Measurements from ENCODE around the gene NPFFR1.

DNA sequence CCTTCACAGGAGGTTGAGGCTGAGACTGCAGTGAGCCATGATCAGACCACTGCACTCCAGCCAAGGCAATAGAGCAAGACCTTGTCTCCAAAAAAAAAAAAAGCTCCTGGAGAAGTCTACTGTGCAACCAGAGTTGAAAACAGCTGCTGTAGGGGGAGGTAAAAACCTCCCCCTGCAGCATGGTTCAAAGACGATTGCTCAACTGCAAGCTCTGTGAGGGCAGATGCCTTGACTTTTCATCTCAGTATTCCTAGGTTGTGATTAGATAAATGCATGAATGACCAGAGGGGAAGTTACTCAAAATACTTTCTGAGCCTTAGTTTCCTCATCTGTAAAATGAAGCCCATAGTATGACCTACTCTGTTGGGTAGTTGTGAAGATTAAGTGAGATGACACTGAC is 25.6 kb downstream of the NPFFR1 start:
- TF ChIP-seq, protein P1, sequence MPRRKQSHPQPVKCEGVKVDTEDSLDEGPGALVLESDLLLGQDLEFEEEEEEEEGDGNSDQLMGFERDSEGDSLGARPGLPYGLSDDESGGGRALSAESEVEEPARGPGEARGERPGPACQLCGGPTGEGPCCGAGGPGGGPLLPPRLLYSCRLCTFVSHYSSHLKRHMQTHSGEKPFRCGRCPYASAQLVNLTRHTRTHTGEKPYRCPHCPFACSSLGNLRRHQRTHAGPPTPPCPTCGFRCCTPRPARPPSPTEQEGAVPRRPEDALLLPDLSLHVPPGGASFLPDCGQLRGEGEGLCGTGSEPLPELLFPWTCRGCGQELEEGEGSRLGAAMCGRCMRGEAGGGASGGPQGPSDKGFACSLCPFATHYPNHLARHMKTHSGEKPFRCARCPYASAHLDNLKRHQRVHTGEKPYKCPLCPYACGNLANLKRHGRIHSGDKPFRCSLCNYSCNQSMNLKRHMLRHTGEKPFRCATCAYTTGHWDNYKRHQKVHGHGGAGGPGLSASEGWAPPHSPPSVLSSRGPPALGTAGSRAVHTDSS (tag by site-specific recombination; IDR thresholded peaks at IDR 0.05) = no peak
- no peak for TF ChIP-seq ZNF23 (tag by site-specific recombination; IDR thresholded peaks at IDR 0.05; ENCODE audit: borderline replicate concordance)

Measured in HEK293 (cell line).